ENCODE results near the gene GYG1.

DNA sequence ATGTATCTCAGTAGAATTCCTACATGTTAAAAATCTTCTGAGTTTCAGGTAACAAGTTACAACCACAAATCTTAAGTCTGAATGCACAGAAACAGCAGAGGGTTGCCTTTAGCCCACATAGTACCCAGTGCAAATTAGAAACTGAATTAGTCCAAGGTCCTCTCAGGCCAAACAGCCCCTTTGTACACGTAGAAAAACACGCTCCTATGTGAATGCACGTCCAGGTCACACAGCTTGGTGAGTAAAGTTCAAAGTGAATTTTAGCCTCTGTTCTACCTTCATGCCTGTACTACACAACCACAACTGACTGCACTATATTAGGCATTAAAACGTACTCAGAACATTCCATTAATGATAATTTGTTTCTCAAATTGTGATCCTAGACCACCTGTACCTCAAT is 46.3 kb downstream of the GYG1 start:
- TF ChIP-seq ZNF274 (IDR thresholded peaks at IDR 0.05; ENCODE audit: low read depth, low read length) (no peak), YY1 (IDR thresholded peaks at IDR 0.05; ENCODE audit: insufficient read depth, insufficient read length) (no peak), SUZ12 (IDR thresholded peaks at IDR 0.05; ENCODE audit: extremely low read depth, insufficient read depth, insufficient read length) (no peak)
